Thyroid gland (tissue), 4 donors: ENCODE measurements around the gene SAP130. TPM values are rescaled to one million over a fixed set of nuclear protein-coding genes. Genes with fewer than 3 reads are reported as not detected.

Source experiments
- DNase-seq, 2 donors: peaks; one replicate each; pipeline ENCODE4 v3.0.0-alpha.2; 2019
- H3K27ac ChIP-seq, 3 donors: fragments of 200-600 bp; sonication (generic); 1 replicate in 2 of 3; 2 replicates in 1 of 3; pipeline ENCODE4 v1.5.1; 2016 to 2019; ENCODE audit warnings: mild to moderate bottlenecking in 1 of 3, moderate library complexity in 1 of 3
- H3K27me3 ChIP-seq: fragments of 200-600 bp; sonication (generic); one replicate; pipeline ENCODE4 v1.5.1; 2019
- H3K36me3 ChIP-seq, 2 donors: fragments of 200-600 bp; sonication (generic); one replicate each; pipeline ENCODE4 v1.5.1; 2016 to 2019
- H3K4me1 ChIP-seq, 2 donors: fragments of 200-600 bp; sonication (generic); one replicate each; pipeline ENCODE4 v1.5.1; 2017 to 2019
- H3K4me3 ChIP-seq, 3 donors: fragments of 200-600 bp; sonication (generic); replicated peaks in 1 of 3; 1 replicate in 2 of 3; 2 replicates in 1 of 3; pipeline ENCODE4 v1.5.1; 2016; ENCODE audit warnings: mild to moderate bottlenecking in 1 of 3
- H3K9me3 ChIP-seq: fragments of 200-600 bp; sonication (generic); one replicate; pipeline ENCODE4 v1.5.1; 2017
- CTCF ChIP-seq, 6 experiments: fragments of 200-600 bp in 3 of 6; fragments of 450-650 bp in 3 of 6; sonication (generic) in 3 of 6; IDR thresholded peaks; one replicate each; pipeline ENCODE4 v1.5.1; 2016 to 2019; ENCODE audit warnings: antibody characterized with exemption in 6 of 6, mild to moderate bottlenecking in 2 of 6, inconsistent platforms in 1 of 6, moderate library complexity in 1 of 6
- POLR2A ChIP-seq, 2 donors: fragments of 450-650 bp; IDR thresholded peaks; one replicate each; pipeline ENCODE4 v1.6.1; 2017; ENCODE audit warnings: antibody characterized with exemption in 2 of 2, mild to moderate bottlenecking in 2 of 2, moderate library complexity in 1 of 2
- WGBS, 2 donors: methylation state at CpG; one replicate each; pipeline ENCODE4 v1.1.5; 2017; 5-methylcytosine and 5-hydroxymethylcytosine counted together
- intact Hi-C: fragments of 100-400 bp; cut with DNase I; formaldehyde crosslinking; loops from one replicate; pipeline ENCODE4 v1.15.1; 2023
- total RNA-seq, 4 donors: library from RNA; depleted of rRNA; stranded (reverse); fragments of >200 nt; gene quantifications; one replicate each; pipeline ENCODE4 v1.2.3, GENCODE V29; 2016

Gene SAP130
- total RNA-seq, 4 donors from 2014 or later, result 10.3 to 14.7 (median 11.3) TPM

- H3K27me3 ChIP-seq, result no peaks in the 10 kb centered on the region
- intact Hi-C loops, result no loop called here
- H3K36me3 ChIP-seq, result no peaks in the 10 kb centered on the region
- peak overlapping the region; percentile 92 to 98 (median 93) for H3K4me3 ChIP-seq
- peak overlapping the region in 1 of 3 donors; percentile 45 for H3K27ac ChIP-seq
- 2% methylated on average over 24 to 26 of the region's 57 CpGs for WGBS, 2 donors
- no peak for DNase-seq
- peaks cover 2 to 13% of the 10 kb centered on the region in 2 donors for H3K4me1 ChIP-seq
- TF ChIP-seq CTCF (IDR thresholded peaks at IDR 0.05), result no peak
- peak in 1 of 2 donors; percentile 47 for TF ChIP-seq POLR2A (IDR thresholded peaks at IDR 0.05)
- no peaks in the 10 kb centered on the region for H3K9me3 ChIP-seq
Observed at GRCh38 chr2:128026448-128027277, 1.2 kb downstream of the SAP130 start.

GRCh38 chr2:128024816-128025215, 3.0 kb downstream of the SAP130 start:
- intact Hi-C loops, result no loop called here

GRCh38 chr2:128017561-128017960, 10.3 kb downstream of the SAP130 start:
- Histone ChIP-seq H3K27me3 (no peaks in the 10 kb centered on the region), H3K27ac (no peak overlapping the region), H3K9me3 (no peaks in the 10 kb centered on the region), H3K4me1 (no peaks in the 10 kb centered on the region), H3K4me3 (no peak overlapping the region), H3K36me3 (peaks cover 43% of the 10 kb centered on the region in 2 donors)
- 86 to 94% methylated on average over 8 of the region's 8 CpGs for WGBS, 2 donors
- intact Hi-C loops, result no loop called here
- no peak for DNase-seq
- no peak for TF ChIP-seq POLR2A (IDR thresholded peaks at IDR 0.05)
- no peak for TF ChIP-seq CTCF (IDR thresholded peaks at IDR 0.05)

More at GRCh38 chr2:128024816-128025215, 3.0 kb downstream of the SAP130 start:
- no peak for DNase-seq
- WGBS, 2 donors, result 91 to 95% methylated on average over 4 of the region's 4 CpGs
- H3K9me3 ChIP-seq, result no peaks in the 10 kb centered on the region
- no peaks in the 10 kb centered on the region for H3K27me3 ChIP-seq
- no peak overlapping the region for H3K4me3 ChIP-seq
- H3K27ac ChIP-seq, result no peak overlapping the region
- H3K4me1 ChIP-seq, result peaks cover 2 to 13% of the 10 kb centered on the region in 2 donors
- TF ChIP-seq CTCF (IDR thresholded peaks at IDR 0.05) (no peak), POLR2A (IDR thresholded peaks at IDR 0.05) (no peak)
- no peaks in the 10 kb centered on the region for H3K36me3 ChIP-seq

- intact Hi-C loops, result no loop called here
- Histone ChIP-seq H3K27me3 (no peaks in the 10 kb centered on the region), H3K4me1 (no peaks in the 10 kb centered on the region), H3K27ac (no peak overlapping the region), H3K9me3 (no peaks in the 10 kb centered on the region), H3K36me3 (peaks cover 52% of the 10 kb centered on the region in 2 donors), H3K4me3 (no peak overlapping the region)
- no peak for DNase-seq
- TF ChIP-seq POLR2A (IDR thresholded peaks at IDR 0.05), result no peak
- WGBS, 2 donors, result 95% methylated on average over 2 of the region's 2 CpGs
Observed at GRCh38 chr2:128016620-128017019, 11.2 kb downstream of the SAP130 start.

- Histone ChIP-seq H3K4me3 (no peak overlapping the region), H3K27me3 (no peaks in the 10 kb centered on the region), H3K9me3 (no peaks in the 10 kb centered on the region), H3K27ac (no peak overlapping the region), H3K4me1 (no peaks in the 10 kb centered on the region), H3K36me3 (peaks cover 76 to 80% of the 10 kb centered on the region in 2 donors)
- WGBS, 2 donors, result 90 to 94% methylated on average over 3 of the region's 3 CpGs
- intact Hi-C loops, result no loop called here
- TF ChIP-seq POLR2A (IDR thresholded peaks at IDR 0.05), result no peak
- TF ChIP-seq CTCF (IDR thresholded peaks at IDR 0.05), result no peak
- no peak for DNase-seq
Observed at GRCh38 chr2:128012698-128013097, 15.2 kb downstream of the SAP130 start.
